BE2C (cell line): Measurements from ENCODE around the gene FEM1C.

Source experiments
- DNase-seq: peaks from one replicate; pipeline ENCODE4 v3.0.0-alpha.2; 2020
- H3K27me3 ChIP-seq: fragments of 250-450 bp; sonication (Bioruptor Pico); 2 replicates; pipeline ENCODE4 v1.5.1; 2020; ENCODE audit warnings: mild to moderate bottlenecking
- H3K36me3 ChIP-seq: fragments of 250-450 bp; sonication (Bioruptor Pico); 2 replicates; pipeline ENCODE4 v1.5.1; 2020; ENCODE audit warnings: mild to moderate bottlenecking
- H3K4me1 ChIP-seq: fragments of 250-450 bp; sonication (Bioruptor Pico); 2 replicates; pipeline ENCODE4 v1.5.1; 2020
- H3K4me3 ChIP-seq: 2 replicates; pipeline ENCODE4 v1.5.1; 2011; ENCODE audit warnings: low read depth, low read length
- H3K9me3 ChIP-seq: fragments of 250-450 bp; sonication (Bioruptor Pico); 2 replicates; pipeline ENCODE4 v1.5.1; 2020
- CTCF ChIP-seq: IDR thresholded peaks from 2 replicates; pipeline ENCODE4 v1.5.1; 2012; ENCODE audit warnings: mild to moderate bottlenecking, low read depth, low read length

Gene FEM1C

GRCh38 chr5:115584501-115584900, 39.9 kb upstream of the FEM1C start:
- no peak for TF ChIP-seq CTCF
- H3K4me3 ChIP-seq, result no peak overlapping the region
- DNase-seq, result no peak
- H3K9me3 ChIP-seq, result no peaks in the 10 kb centered on the region
- no peaks in the 10 kb centered on the region for H3K27me3 ChIP-seq
- no peaks in the 10 kb centered on the region for H3K36me3 ChIP-seq
- H3K4me1 ChIP-seq, result no peaks in the 10 kb centered on the region; the same call in 1 of the 2 replicates

- no peak for TF ChIP-seq CTCF
- H3K4me3 ChIP-seq, result no peak overlapping the region
- H3K27me3 ChIP-seq, result no peaks in the 10 kb centered on the region
- H3K4me1 ChIP-seq, result no peaks in the 10 kb centered on the region; the same call in 1 of the 2 replicates
- DNase-seq, result no peak
- no peaks in the 10 kb centered on the region for H3K36me3 ChIP-seq
- H3K9me3 ChIP-seq, result no peaks in the 10 kb centered on the region
These were observed 38.9 kb upstream of the FEM1C start for GRCh38 chr5:115583474-115583873.

GRCh38 chr5:115580941-115581340, 36.4 kb upstream of the FEM1C start:
- Histone ChIP-seq H3K27me3 (no peaks in the 10 kb centered on the region), H3K4me1 (no peaks in the 10 kb centered on the region; the same call in 1 of the 2 replicates), H3K36me3 (no peaks in the 10 kb centered on the region), H3K9me3 (no peaks in the 10 kb centered on the region), H3K4me3 (no peak overlapping the region)
- no peak for TF ChIP-seq CTCF
- no peak for DNase-seq

GRCh38 chr5:115579747-115580173, 35.2 kb upstream of the FEM1C start:
- DNase-seq, result no peak
- Histone ChIP-seq H3K9me3 (no peaks in the 10 kb centered on the region), H3K27me3 (no peaks in the 10 kb centered on the region), H3K4me3 (no peak overlapping the region), H3K36me3 (no peaks in the 10 kb centered on the region), H3K4me1 (no peaks in the 10 kb centered on the region; the same call in 1 of the 2 replicates)
- no peak for TF ChIP-seq CTCF

DNA sequence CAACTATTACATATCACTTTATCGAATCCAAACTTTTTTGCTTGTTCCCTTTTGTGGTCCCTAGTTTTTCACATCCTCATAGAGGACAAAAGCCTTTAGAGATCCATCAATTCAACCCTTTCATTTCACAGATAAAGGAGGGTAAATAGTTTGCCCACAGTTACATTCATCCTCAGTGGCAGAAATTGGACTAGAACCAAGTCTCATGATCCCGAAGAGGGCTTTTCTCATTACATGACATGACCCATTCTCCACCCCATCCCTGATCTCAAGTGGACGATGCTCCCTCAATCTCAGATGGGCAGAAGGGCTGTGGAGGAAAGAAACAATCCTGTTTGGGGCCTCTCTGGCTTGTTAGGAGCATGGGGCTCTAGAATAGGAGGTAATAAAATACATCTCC, 34.6 kb upstream of the FEM1C start:
- no peak for DNase-seq
- no peak for TF ChIP-seq CTCF
- Histone ChIP-seq H3K4me3 (no peak overlapping the region), H3K4me1 (no peaks in the 10 kb centered on the region; the same call in 1 of the 2 replicates), H3K9me3 (no peaks in the 10 kb centered on the region), H3K36me3 (no peaks in the 10 kb centered on the region), H3K27me3 (no peaks in the 10 kb centered on the region)

DNA sequence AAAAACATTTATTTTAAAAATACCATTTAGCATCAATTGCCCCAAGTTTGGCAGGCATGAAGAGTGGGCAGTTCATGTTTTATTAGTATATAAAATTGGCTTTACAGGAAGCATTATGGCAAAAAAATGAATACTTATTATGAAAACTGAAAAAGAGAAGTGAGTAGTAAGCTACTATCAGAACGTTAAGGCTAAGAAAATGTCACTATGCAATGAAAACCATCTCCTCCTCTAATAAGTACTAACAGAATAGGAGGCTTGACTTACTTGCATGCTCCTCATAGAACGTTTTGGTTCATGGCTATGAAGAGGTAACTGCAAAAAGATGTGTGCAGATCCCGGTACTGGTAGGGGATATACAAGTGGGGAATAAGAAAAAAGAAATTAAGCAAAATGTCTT, 34.1 kb upstream of the FEM1C start:
- no peaks in the 10 kb centered on the region for H3K27me3 ChIP-seq
- no peaks in the 10 kb centered on the region for H3K9me3 ChIP-seq
- DNase-seq, result no peak
- H3K4me3 ChIP-seq, result no peak overlapping the region
- H3K4me1 ChIP-seq, result no peaks in the 10 kb centered on the region; the same call in 1 of the 2 replicates
- H3K36me3 ChIP-seq, result no peaks in the 10 kb centered on the region
- TF ChIP-seq CTCF, result no peak
